Progenitor cell of endocrine pancreas (in vitro differentiated cells): ENCODE measurements around the gene IDH3A. TPM values are rescaled to one million over a fixed set of nuclear protein-coding genes. Genes with fewer than 3 reads are reported as not detected.

Experiments
- DNase-seq: peaks from one replicate; pipeline ENCODE4 v3.0.0; 2021; ENCODE audit warnings: low spot score; ENCODE audit not compliant: unreplicated experiment
- H3K27ac Mint-ChIP-seq: 2 replicates; pipeline ENCODE4 v1.8.0; 2021; ENCODE audit warnings: mild to moderate bottlenecking, moderate library complexity, mixed read lengths
- H3K27me3 Mint-ChIP-seq: 2 replicates; pipeline ENCODE4 v1.8.0; 2021; ENCODE audit warnings: mixed read lengths
- H3K36me3 Mint-ChIP-seq: 2 replicates; pipeline ENCODE4 v1.8.0; 2022; ENCODE audit warnings: mixed read lengths; ENCODE audit not compliant: insufficient read depth
- H3K4me1 Mint-ChIP-seq: 2 replicates; pipeline ENCODE4 v1.8.0; 2021; ENCODE audit warnings: low read depth, mixed read lengths
- H3K4me3 Mint-ChIP-seq: 2 replicates; pipeline ENCODE4 v1.8.0; 2021; ENCODE audit warnings: low read depth, mild to moderate bottlenecking, moderate library complexity, mixed read lengths
- H3K9me3 Mint-ChIP-seq: 2 replicates; pipeline ENCODE4 v1.8.0; 2021; ENCODE audit warnings: low read depth, mixed read lengths
- total RNA-seq: library from RNA; stranded (reverse); gene quantifications from 2 replicates; pipeline ENCODE4 v1.2.1, GENCODE V29; 2021
- TF ChIP-seq, protein P1 (sequence below): fragments of 200-600 bp; sonication (generic); IDR thresholded peaks from one replicate; pipeline ENCODE4 v1.5.0; 2021; ENCODE audit warnings: antibody characterized with exemption, mild to moderate bottlenecking; ENCODE audit not compliant: unreplicated experiment

The IDH3A gene
- total RNA-seq, 1 donor from 2014 or later: 35.4 TPM

GRCh38 chr15:78208341-78208844 is 59.2 kb downstream of the IDH3A start:
- Mint-ChIP-seq H3K4me3 (no peak overlapping the region), H3K27me3 (peaks cover 3% of the 10 kb centered on the region), H3K36me3 (no peaks in the 10 kb centered on the region), H3K9me3 (no peaks in the 10 kb centered on the region), H3K27ac (no peak overlapping the region), H3K4me1 (peaks cover 22% of the 10 kb centered on the region)
- DNase-seq: no peak
- TF ChIP-seq, protein P1, sequence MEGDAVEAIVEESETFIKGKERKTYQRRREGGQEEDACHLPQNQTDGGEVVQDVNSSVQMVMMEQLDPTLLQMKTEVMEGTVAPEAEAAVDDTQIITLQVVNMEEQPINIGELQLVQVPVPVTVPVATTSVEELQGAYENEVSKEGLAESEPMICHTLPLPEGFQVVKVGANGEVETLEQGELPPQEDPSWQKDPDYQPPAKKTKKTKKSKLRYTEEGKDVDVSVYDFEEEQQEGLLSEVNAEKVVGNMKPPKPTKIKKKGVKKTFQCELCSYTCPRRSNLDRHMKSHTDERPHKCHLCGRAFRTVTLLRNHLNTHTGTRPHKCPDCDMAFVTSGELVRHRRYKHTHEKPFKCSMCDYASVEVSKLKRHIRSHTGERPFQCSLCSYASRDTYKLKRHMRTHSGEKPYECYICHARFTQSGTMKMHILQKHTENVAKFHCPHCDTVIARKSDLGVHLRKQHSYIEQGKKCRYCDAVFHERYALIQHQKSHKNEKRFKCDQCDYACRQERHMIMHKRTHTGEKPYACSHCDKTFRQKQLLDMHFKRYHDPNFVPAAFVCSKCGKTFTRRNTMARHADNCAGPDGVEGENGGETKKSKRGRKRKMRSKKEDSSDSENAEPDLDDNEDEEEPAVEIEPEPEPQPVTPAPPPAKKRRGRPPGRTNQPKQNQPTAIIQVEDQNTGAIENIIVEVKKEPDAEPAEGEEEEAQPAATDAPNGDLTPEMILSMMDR: no peak

DNA sequence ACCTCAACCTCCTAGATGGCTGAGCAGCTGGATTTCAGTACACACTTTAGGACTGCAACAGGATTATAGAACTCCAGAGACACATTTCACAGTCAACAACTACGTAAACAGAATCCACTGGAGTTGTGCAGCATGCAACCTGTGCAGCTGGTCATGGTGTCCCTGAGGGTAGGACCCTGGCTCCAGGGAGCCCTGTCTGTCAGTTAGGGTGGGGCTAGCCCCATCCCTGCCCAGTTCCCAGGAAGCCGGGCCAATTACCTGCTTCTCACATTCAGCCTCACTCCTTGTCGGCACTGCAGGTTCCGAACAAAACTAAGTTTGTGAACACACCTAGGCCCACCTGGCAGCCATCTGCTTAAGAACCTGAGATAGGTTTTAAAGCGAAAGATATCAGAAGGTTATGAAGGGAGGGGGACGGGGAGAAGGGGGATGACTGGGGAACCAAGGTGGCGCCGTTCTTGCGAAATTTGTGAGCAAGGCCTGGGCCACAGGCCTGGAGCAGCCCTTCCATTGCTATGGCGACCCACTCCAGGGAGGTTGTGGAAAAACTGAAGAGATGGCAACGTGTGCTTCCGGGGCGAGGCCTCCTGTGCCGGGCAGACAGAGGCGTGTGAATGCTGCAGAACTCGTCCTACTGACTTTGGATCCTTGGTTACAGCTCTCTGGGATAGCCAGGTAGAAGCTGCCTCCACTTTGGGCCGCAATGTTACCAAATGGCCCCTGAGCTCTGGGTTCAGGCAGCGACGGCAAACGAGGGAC is 59.9 kb downstream of the IDH3A start:
- DNase-seq: peak; percentile 4
- Mint-ChIP-seq H3K36me3 (no peaks in the 10 kb centered on the region), H3K27ac (no peak overlapping the region), H3K9me3 (no peaks in the 10 kb centered on the region), H3K27me3 (no peaks in the 10 kb centered on the region), H3K4me1 (peaks cover 20% of the 10 kb centered on the region), H3K4me3 (no peak overlapping the region)
- TF ChIP-seq, protein P1: no peak

DNA sequence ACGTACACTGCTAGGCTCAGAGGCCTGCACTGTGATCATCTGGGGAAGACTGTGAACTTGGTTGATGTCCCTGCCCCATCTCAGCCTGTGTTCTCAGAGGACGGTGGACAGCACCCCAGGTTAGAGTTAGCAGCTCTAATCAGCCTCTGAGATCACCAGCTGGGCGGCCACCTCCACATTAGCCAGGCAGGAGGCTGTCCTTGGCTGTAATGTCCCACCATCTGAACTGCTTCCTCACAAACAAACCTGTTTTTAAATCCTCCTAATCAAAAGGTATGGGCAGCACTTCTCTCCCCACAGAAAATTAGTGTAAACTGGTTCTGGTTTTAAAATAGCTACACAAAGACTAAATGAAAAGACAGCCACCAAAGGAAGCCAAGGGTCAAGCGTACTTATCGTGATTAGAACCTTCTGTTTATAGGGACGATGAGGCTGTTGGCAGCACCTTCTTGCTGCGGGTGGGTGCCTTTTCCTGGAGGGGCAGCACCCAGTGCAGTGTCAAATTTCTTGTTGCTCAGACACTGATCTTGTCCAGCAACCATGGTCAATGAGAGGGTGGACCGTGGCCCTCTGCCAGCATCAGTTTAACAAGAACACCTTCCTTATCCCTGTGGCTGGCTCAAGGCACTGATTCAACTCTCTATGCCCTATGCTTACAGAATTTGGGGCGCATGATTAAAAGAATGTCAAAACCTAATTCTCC is 60.6 kb downstream of the IDH3A start:
- Mint-ChIP-seq H3K27ac (no peak overlapping the region), H3K9me3 (no peaks in the 10 kb centered on the region), H3K4me1 (peaks cover 20% of the 10 kb centered on the region), H3K4me3 (no peak overlapping the region), H3K27me3 (peaks cover under 1% of the 10 kb centered on the region), H3K36me3 (no peaks in the 10 kb centered on the region)
- DNase-seq: peak; percentile 6
- TF ChIP-seq, protein P1: no peak

DNA sequence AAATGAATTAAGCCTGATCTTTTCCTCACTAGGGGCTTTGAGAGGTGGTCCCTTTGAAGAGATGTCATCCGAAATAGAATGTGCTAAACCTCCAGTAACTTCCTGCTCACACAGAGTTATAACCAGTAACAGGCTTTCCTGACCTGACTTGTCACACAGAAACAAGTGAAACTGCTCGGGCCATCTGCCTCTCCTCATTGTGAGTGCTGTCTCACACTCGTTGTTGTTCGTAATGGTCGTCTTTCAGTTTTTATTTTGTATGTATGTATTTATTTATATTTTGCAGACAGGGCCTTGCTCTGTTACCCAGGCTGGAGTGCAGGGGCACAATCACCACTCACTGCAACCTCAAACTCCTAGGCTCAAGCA is 61.2 kb downstream of the IDH3A start:
- Mint-ChIP-seq H3K27ac (no peak overlapping the region), H3K36me3 (no peaks in the 10 kb centered on the region), H3K4me1 (peaks cover 20% of the 10 kb centered on the region), H3K9me3 (no peaks in the 10 kb centered on the region), H3K4me3 (no peak overlapping the region), H3K27me3 (peaks cover 4% of the 10 kb centered on the region)
- TF ChIP-seq, protein P1: no peak
- DNase-seq: peak; percentile 1

- no peak overlapping the region for H3K27ac Mint-ChIP-seq
- peaks cover 7% of the 10 kb centered on the region for H3K27me3 Mint-ChIP-seq
- DNase-seq: no peak
- no peaks in the 10 kb centered on the region for H3K36me3 Mint-ChIP-seq
- H3K4me3 Mint-ChIP-seq: no peak overlapping the region
- peaks cover 20% of the 10 kb centered on the region for H3K4me1 Mint-ChIP-seq
- TF ChIP-seq, protein P1: no peak
- no peaks in the 10 kb centered on the region for H3K9me3 Mint-ChIP-seq
Observed at GRCh38 chr15:78211189-78211921, 62.2 kb downstream of the IDH3A start.
